SK-N-SH treated with all-trans-retinoic acid at 6 μM for 48 hours (cell line): ENCODE results near the gene IFNK.

Source experiments
- BACH2 ChIP-seq: fragments of 250-450 bp; sonication (Bioruptor Pico); IDR thresholded peaks from 2 replicates; pipeline ENCODE4 v1.9.0; 2021; ENCODE audit warnings: mild to moderate bottlenecking, borderline replicate concordance
- ESRRG ChIP-seq: fragments of 250-450 bp; sonication (Bioruptor Pico); IDR thresholded peaks from 2 replicates; pipeline ENCODE4 v1.6.1; 2021; ENCODE audit warnings: mild to moderate bottlenecking
- OSR1 ChIP-seq: fragments of 250-450 bp; sonication (Bioruptor Pico); IDR thresholded peaks from 2 replicates; pipeline ENCODE4 v1.8.0; 2022; ENCODE audit warnings: moderate library complexity, mild to moderate bottlenecking, inconsistent platforms
- RARB ChIP-seq: fragments of 250-450 bp; sonication (Bioruptor Pico); IDR thresholded peaks from 2 replicates; pipeline ENCODE4 v1.8.0; 2021; ENCODE audit warnings: mild to moderate bottlenecking, moderate library complexity
- TOX ChIP-seq: fragments of 250-450 bp; sonication (Bioruptor Pico); IDR thresholded peaks from 2 replicates; pipeline ENCODE4 v1.8.0; 2021; ENCODE audit warnings: mild to moderate bottlenecking, moderate library complexity, borderline replicate concordance
- ZC3H10 ChIP-seq: fragments of 250-450 bp; sonication (Bioruptor Pico); IDR thresholded peaks from 2 replicates; pipeline ENCODE4 v1.5.1; 2021; ENCODE audit warnings: mild to moderate bottlenecking, moderate library complexity
- ZFP3 ChIP-seq: fragments of 250-450 bp; sonication (Bioruptor Pico); IDR thresholded peaks from 2 replicates; pipeline ENCODE4 v1.5.0; 2020; ENCODE audit warnings: mild to moderate bottlenecking, moderate library complexity
- ZFP30 ChIP-seq: fragments of 450-650 bp; formaldehyde crosslinking; IDR thresholded peaks from 2 replicates; pipeline ENCODE4 v1.5.0; 2022; ENCODE audit warnings: mild to moderate bottlenecking, moderate library complexity
- TF ChIP-seq, protein P1 (sequence below): fragments of 250-450 bp; sonication (Bioruptor Pico); IDR thresholded peaks from 2 replicates; pipeline ENCODE4 v1.8.0; 2020; ENCODE audit warnings: mild to moderate bottlenecking, moderate library complexity, borderline replicate concordance

DNA sequence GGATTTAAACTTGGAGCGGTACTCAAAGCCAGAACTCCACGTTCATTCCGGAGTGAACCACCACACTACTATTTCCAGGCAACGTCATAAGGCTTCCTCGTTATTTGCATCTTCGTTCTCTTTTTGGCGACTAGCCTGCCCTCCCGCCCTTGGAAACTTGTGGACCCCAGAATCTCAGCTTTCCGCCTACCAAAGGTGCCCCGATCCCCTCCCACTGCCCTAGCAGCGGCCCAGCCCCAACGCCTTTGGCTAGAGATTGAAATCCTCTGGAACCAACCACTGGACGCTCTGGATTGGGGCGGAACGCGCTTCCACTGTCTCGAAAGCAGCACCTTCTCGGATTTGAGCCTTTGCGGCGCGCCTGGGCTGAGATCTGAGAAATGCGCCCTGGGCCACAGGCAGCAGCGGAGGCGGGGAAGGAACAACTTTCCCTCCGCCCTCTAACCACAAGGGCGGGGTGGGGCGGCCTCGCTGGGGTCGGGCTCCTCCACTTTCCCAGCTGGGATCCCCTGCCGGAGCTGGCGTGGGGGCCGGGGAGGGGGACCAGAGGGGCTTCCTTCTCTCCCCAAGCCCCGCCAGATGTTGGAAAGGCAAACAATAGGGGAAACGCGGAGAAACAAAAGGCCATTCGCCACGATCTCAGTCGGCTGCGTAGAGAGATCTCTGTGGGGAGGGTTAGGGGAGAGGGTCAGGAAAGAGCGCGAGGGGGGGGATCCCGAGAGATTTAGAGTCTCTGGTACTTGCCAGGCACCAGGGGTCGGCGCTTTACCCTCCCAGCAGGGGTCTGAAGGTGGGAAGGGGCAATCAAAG, 4.2 kb downstream of the IFNK start:
- TF ChIP-seq RARB: no peak
- TF ChIP-seq ESRRG (CRISPR knock-in tag): no peak
- TF ChIP-seq, protein P1, sequence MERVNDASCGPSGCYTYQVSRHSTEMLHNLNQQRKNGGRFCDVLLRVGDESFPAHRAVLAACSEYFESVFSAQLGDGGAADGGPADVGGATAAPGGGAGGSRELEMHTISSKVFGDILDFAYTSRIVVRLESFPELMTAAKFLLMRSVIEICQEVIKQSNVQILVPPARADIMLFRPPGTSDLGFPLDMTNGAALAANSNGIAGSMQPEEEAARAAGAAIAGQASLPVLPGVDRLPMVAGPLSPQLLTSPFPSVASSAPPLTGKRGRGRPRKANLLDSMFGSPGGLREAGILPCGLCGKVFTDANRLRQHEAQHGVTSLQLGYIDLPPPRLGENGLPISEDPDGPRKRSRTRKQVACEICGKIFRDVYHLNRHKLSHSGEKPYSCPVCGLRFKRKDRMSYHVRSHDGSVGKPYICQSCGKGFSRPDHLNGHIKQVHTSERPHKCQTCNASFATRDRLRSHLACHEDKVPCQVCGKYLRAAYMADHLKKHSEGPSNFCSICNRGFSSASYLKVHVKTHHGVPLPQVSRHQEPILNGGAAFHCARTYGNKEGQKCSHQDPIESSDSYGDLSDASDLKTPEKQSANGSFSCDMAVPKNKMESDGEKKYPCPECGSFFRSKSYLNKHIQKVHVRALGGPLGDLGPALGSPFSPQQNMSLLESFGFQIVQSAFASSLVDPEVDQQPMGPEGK (CRISPR knock-in tag): no peak
- TF ChIP-seq ZFP3 (CRISPR knock-in tag): no peak
- no peak for TF ChIP-seq OSR1 (CRISPR knock-in tag)
- no peak for TF ChIP-seq ZFP30
- no peak for TF ChIP-seq TOX (CRISPR knock-in tag)
- TF ChIP-seq BACH2: no peak
- no peak for TF ChIP-seq ZC3H10 (CRISPR knock-in tag)
